IMR-90 (cell line): ENCODE measurements around the gene NACC1. TPM values are rescaled to one million over a fixed set of nuclear protein-coding genes. Genes with fewer than 3 reads are reported as not detected.

ENCODE experiments used
- ATAC-seq: fragments of 200-7000 bp; cut with Tn5 transposase; 2 replicates; pipeline ENCODE4 v1.9.1; 2020; ENCODE audit warnings: low read depth, mild to moderate bottlenecking, moderate library complexity
- BruUV-seq: library from RNA; stranded (reverse); fragments of 400-500 nt; replicated peaks from 2 replicates; lab custom pipeline; 2021; lab: Mats Ljungman, UMichigan
- CTCF ChIA-PET: fragments of 300-600 bp; formaldehyde crosslinking; extraction: SDS; loops from one replicate; lab custom pipeline; 2021; ENCODE audit warnings: antibody characterized with exemption; lab: Yijun Ruan, JAX
- POLR2A ChIA-PET: fragments of 300-600 bp; sonication (Branson Sonifier 250); formaldehyde crosslinking; loops from one replicate; lab custom pipeline; 2022; ENCODE audit warnings: antibody characterized with exemption; ENCODE audit not compliant: unreplicated experiment; lab: Charles Lee
- DNase-seq: peaks from one replicate; pipeline ENCODE4 v3.0.0; 2013
- H2AFZ ChIP-seq: replicated peaks from 2 replicates; pipeline ENCODE3; 2013; ENCODE audit warnings: low read length, mild to moderate bottlenecking; ENCODE audit not compliant: poor library complexity
- H2AK5ac ChIP-seq: 2 replicates; pipeline ENCODE4 v1.6.1; 2013; ENCODE audit warnings: low read depth, low read length, inconsistent platforms
- H2AK9ac ChIP-seq: replicated peaks from 2 replicates; pipeline ENCODE3; 2013; ENCODE audit warnings: mild to moderate bottlenecking, low read depth, low read length, moderate library complexity; ENCODE audit not compliant: poor library complexity
- H2BK120ac ChIP-seq: 2 replicates; pipeline ENCODE4 v1.6.1; 2013; ENCODE audit warnings: low read depth, low read length, inconsistent platforms
- H2BK15ac ChIP-seq: 3 replicates; pipeline ENCODE4 v1.6.1; 2013; ENCODE audit warnings: low read depth, low read length, inconsistent platforms
- H2BK20ac ChIP-seq: 2 replicates; pipeline ENCODE4 v1.6.1; 2013; ENCODE audit warnings: low read depth, mild to moderate bottlenecking, inconsistent platforms, low read length, moderate library complexity
- H2BK5ac ChIP-seq: 2 replicates; pipeline ENCODE4 v1.6.1; 2013; ENCODE audit warnings: mild to moderate bottlenecking, low read depth, low read length, inconsistent platforms; ENCODE audit not compliant: poor library complexity, severe bottlenecking
- H3K14ac ChIP-seq: replicated peaks from 2 replicates; pipeline ENCODE4 v1.6.1; 2013; ENCODE audit warnings: low read depth, low read length, inconsistent platforms
- H3K18ac ChIP-seq: 2 replicates; pipeline ENCODE4 v1.6.1; 2013; ENCODE audit warnings: low read depth, low read length, control low read depth
- H3K23ac ChIP-seq: 2 replicates; pipeline ENCODE4 v1.6.1; 2013; ENCODE audit warnings: low read depth, low read length, inconsistent platforms
- H3K27ac ChIP-seq: 2 replicates; pipeline ENCODE4 v1.5.1; 2013; ENCODE audit warnings: mild to moderate bottlenecking, control low read depth, low read length; ENCODE audit not compliant: insufficient read depth
- H3K27me3 ChIP-seq: 2 replicates; pipeline ENCODE4 v1.6.1; 2013; ENCODE audit warnings: low read length; ENCODE audit not compliant: control insufficient read depth, insufficient read depth
- H3K36me3 ChIP-seq: 2 replicates; pipeline ENCODE4 v1.6.1; 2013; ENCODE audit warnings: low read length, mixed read lengths; ENCODE audit not compliant: control insufficient read depth, insufficient read depth
- H3K4ac ChIP-seq: 2 replicates; pipeline ENCODE4 v1.6.1; 2013; ENCODE audit warnings: low read depth, low read length, inconsistent platforms
- H3K4me1 ChIP-seq: 2 replicates; pipeline ENCODE4 v1.6.1; 2013; ENCODE audit warnings: low read length, mixed read lengths; ENCODE audit not compliant: control insufficient read depth, insufficient read depth
- H3K4me2 ChIP-seq: 2 replicates; pipeline ENCODE4 v1.6.1; 2013; ENCODE audit warnings: low read depth, mild to moderate bottlenecking, control low read depth, low read length, moderate library complexity
- H3K4me3 ChIP-seq: 2 replicates; pipeline ENCODE4 v1.5.1; 2013; ENCODE audit warnings: low read depth, mild to moderate bottlenecking, control low read depth, low read length, moderate library complexity; ENCODE audit not compliant: insufficient read depth
- H3K56ac ChIP-seq: 2 replicates; pipeline ENCODE4 v1.6.1; 2013; ENCODE audit warnings: low read length, inconsistent platforms; ENCODE audit not compliant: insufficient read depth; ENCODE audit errors: extremely low read depth
- H3K79me1 ChIP-seq, 2 experiments: 2 replicates each; pipeline ENCODE4 v1.6.1; 2013; ENCODE audit warnings: low read length in 2 of 2, inconsistent platforms in 1 of 2, low read depth in 1 of 2
- H3K9ac ChIP-seq: 2 replicates; pipeline ENCODE4 v1.6.1; 2013; ENCODE audit warnings: low read depth, low read length, control low read depth
- H3K9me1 ChIP-seq: 2 replicates; pipeline ENCODE4 v1.6.1; 2013; ENCODE audit warnings: low read length, inconsistent platforms; ENCODE audit not compliant: insufficient read depth
- H3K9me3 ChIP-seq: 2 replicates; pipeline ENCODE4 v1.6.1; 2013; ENCODE audit warnings: low read length; ENCODE audit not compliant: control insufficient read depth, insufficient read depth
- H4K20me1 ChIP-seq: 2 replicates; pipeline ENCODE4 v1.6.1; 2013; ENCODE audit warnings: low read length, inconsistent platforms; ENCODE audit not compliant: insufficient read depth
- H4K5ac ChIP-seq: 2 replicates; pipeline ENCODE4 v1.6.1; 2013; ENCODE audit warnings: mild to moderate bottlenecking, low read depth, low read length, control low read depth
- H4K8ac ChIP-seq, 2 experiments: 2 replicates each; pipeline ENCODE4 v1.6.1; 2013; ENCODE audit warnings: low read depth in 2 of 2, low read length in 2 of 2, control low read depth in 1 of 2, inconsistent platforms in 1 of 2
- H4K91ac ChIP-seq: 2 replicates; pipeline ENCODE4 v1.6.1; 2013; ENCODE audit warnings: low read depth, low read length, inconsistent platforms; ENCODE audit not compliant: insufficient read depth
- BHLHE40 ChIP-seq: fragments of 150-350 bp; IDR thresholded peaks from 2 replicates; pipeline ENCODE4 v1.6.1; 2016; ENCODE audit warnings: mild to moderate bottlenecking, low read depth, low read length
- CEBPB ChIP-seq: IDR thresholded peaks from 2 replicates; pipeline ENCODE4 v1.6.1; 2012; ENCODE audit warnings: low read depth, low read length, improper control_type of control experiment
- CHD1 ChIP-seq: IDR thresholded peaks from 2 replicates; pipeline ENCODE4 v1.6.1; 2012; ENCODE audit warnings: low read depth, low read length, improper control_type of control experiment
- FOS ChIP-seq: fragments of 150-350 bp; IDR thresholded peaks from 2 replicates; pipeline ENCODE4 v1.6.1; 2016; ENCODE audit warnings: low read depth, low read length
- MAZ ChIP-seq: IDR thresholded peaks from 2 replicates; pipeline ENCODE4 v1.6.1; 2012; ENCODE audit warnings: low read depth, mild to moderate bottlenecking, low read length, improper control_type of control experiment, moderate library complexity, borderline replicate concordance
- MXI1 ChIP-seq: IDR thresholded peaks from 2 replicates; pipeline ENCODE4 v1.6.1; 2012; ENCODE audit warnings: low read depth, mild to moderate bottlenecking, low read length, moderate library complexity, borderline replicate concordance
- POLR2A ChIP-seq: IDR thresholded peaks from 2 replicates; pipeline ENCODE4 v1.6.1; 2012; ENCODE audit warnings: mild to moderate bottlenecking, low read depth, low read length
- RAD21 ChIP-seq: IDR thresholded peaks from 2 replicates; pipeline ENCODE4 v1.6.1; 2012; ENCODE audit warnings: low read length, improper control_type of control experiment
- RFX5 ChIP-seq: IDR thresholded peaks from 2 replicates; pipeline ENCODE4 v1.8.0; 2012; ENCODE audit warnings: low read depth, mild to moderate bottlenecking, low read length, moderate library complexity
- SMC3 ChIP-seq: fragments of 150-350 bp; IDR thresholded peaks from 2 replicates; pipeline ENCODE4 v1.6.1; 2016; ENCODE audit warnings: low read depth, mild to moderate bottlenecking, antibody characterized with exemption, low read length, moderate library complexity
- WGBS, 2 experiments: methylation state at CpG; one replicate each; pipeline versions ENCODE4 v1.1.5 to v1.1.7; 2013; ENCODE audit warnings: missing lambda C conversion rate in 2 of 2; ENCODE audit not compliant: insufficient read length in 1 of 2; ENCODE audit errors: extremely low coverage in 2 of 2; 5-methylcytosine and 5-hydroxymethylcytosine counted together
- dilution Hi-C: fragments of 300-500 bp; cut with HindIII; formaldehyde crosslinking; loops from one replicate; pipeline ENCODE4 v1.14.3; 2018; ENCODE audit warnings: low sequenced_read_pairs; ENCODE audit not compliant: unreplicated experiment
- in situ Hi-C: fragments of 300-500 bp; cut with MboI; formaldehyde crosslinking; loops from 3 replicates; pipeline ENCODE4 v1.14.3; 2019; ENCODE audit warnings: low sequenced_read_pairs, inconsistent platforms, mixed read lengths
- intact Hi-C: fragments of 100-400 bp; cut with micrococcal nuclease; formaldehyde crosslinking; loops from 2 replicates; pipeline ENCODE4 v1.10.0; 2022
- polyA plus RNA-seq, 3 experiments: library from polyadenylated mRNA; depleted of rRNA; stranded (reverse); fragments of >200 nt; gene quantifications; 2 replicates each; pipeline ENCODE4 v1.2.3, GENCODE V29; 2012; ENCODE audit warnings: low replicate concordance in 1 of 3
- total RNA-seq: library from RNA; depleted of rRNA; stranded (reverse); fragments of >200 nt; gene quantifications from 2 replicates; pipeline ENCODE4 v1.2.3, GENCODE V29; 2012
- TF ChIP-seq, protein P1 (sequence below): conservative IDR thresholded peaks from 2 replicates; pipeline ENCODE4 v1.5.1; 2012; ENCODE audit warnings: mild to moderate bottlenecking, low read depth, low read length, improper control_type of control experiment
- TF ChIP-seq, protein P2 (sequence below): fragments of 150-350 bp; IDR thresholded peaks from 2 replicates; pipeline ENCODE4 v1.6.1; 2017; ENCODE audit warnings: mild to moderate bottlenecking, antibody characterized with exemption, low read length, low read depth
- TF ChIP-seq, protein P3 (sequence below): fragments of 150-350 bp; IDR thresholded peaks from 2 replicates; pipeline ENCODE4 v1.6.1; 2016; ENCODE audit warnings: low read depth, mild to moderate bottlenecking, low read length, moderate library complexity, borderline replicate concordance

Gene NACC1
- total and polyA plus RNA-seq, 2 of the 4 experiments (the other 2 are of a cell fraction), result 42.5 to 181 TPM

DNA sequence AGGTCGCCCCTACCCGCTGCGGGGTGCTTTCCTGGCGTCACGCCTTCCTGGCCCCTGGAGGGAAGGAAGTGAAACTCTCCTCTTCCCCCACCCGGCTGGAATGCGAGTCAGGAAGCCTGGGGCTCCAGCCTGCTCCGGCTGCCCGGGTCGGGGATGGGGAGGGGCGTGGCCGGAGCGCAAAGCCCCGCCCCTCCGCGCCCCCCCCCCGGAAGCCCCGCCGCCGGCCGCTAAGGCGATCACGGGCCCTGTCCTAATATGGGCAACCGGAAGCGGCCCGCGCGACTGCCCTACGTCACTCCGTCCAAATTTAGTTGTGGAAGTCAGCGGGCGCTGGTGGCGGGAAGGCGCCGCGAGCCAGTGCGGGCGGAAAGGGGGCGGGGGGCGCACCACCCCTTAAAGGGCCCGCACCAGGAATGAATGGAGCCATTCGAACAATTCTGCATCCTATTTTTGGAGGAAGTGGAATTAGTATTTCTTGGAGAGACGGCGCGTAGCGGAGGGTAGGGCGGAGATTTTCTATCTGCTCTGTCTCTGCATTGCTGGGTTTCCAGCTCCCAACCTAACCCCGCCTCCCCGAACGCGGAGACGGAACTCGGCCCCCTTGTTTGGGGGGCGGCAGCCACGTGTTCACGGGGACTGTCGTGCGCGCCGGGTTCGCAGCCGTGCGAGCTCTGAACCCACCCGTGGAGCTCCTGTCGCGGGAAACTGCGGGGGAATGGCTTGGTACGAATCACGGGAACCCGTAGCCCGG lies 33.7 kb downstream of the NACC1 start:
- Histone ChIP-seq H3K36me3 (peaks cover 2% of the 10 kb centered on the region; the same call in 1 of the 2 replicates), H3K9me1 (peaks cover 4% of the 10 kb centered on the region), H2BK120ac (peak overlapping the region; percentile 77; the same call in 1 of the 2 replicates), H4K91ac (peak overlapping the region; percentile 90), H2AK5ac (peak overlapping the region; percentile 99), H3K14ac (peak overlapping the region; percentile 97), H3K4me2 (peak overlapping the region; percentile 81), H3K9ac (peak overlapping the region; percentile 99), H2BK20ac (peak overlapping the region; percentile 75; the same call in 1 of the 2 replicates), H2AFZ (peak overlapping the region; percentile 84), H3K27me3 (no peaks in the 10 kb centered on the region), H3K56ac (peak overlapping the region; percentile 98), H2BK15ac (peak overlapping the region; percentile 54; the same call in 2 of the 3 replicates), H4K20me1 (peaks cover 29% of the 10 kb centered on the region), H3K4me3 (peak overlapping the region; percentile 82), H3K23ac (peak overlapping the region; percentile 93), H3K9me3 (no peaks in the 10 kb centered on the region), H3K79me1 (peaks cover 2 to 48% of the 10 kb centered on the region in 2 experiments; a peak in 2 of 4 replicates), H4K8ac (peak overlapping the region; percentile 75 to 98), H4K5ac (peak overlapping the region; percentile 43), H2AK9ac (peak overlapping the region; percentile 100), H3K4me1 (peaks cover 17% of the 10 kb centered on the region), H3K27ac (peak overlapping the region; percentile 97), H2BK5ac (peak overlapping the region; percentile 89), H3K4ac (peak overlapping the region; percentile 98), H3K18ac (peak overlapping the region; percentile 48)
- ChIA-PET CTCF (interaction anchor here (1.0 to 1.5 kb wide), 2 partner anchors 9 to 25 kb away, joined by 3 read pairs; no protein-coding TSS in a partner anchor), POLR2A (interaction anchor here (0.6 to 1.7 kb wide), 3 partner anchors 10 to 13 kb away, joined by 3 to 4 read pairs (median 3); no protein-coding TSS in a partner anchor)
- dilution Hi-C loops, result no loop called here
- peak; percentile 51 for ATAC-seq
- BruUV-seq, result no TSS peak
- in situ Hi-C loops, result loop anchor here (10.0 kb wide), 1 partner anchor 693 kb away; no protein-coding TSS in a partner anchor
- 8% methylated on average over 14 of the region's 71 CpGs; no CpG with 5 or more reads in 1 of the 2 experiments for WGBS, 2 experiments
- DNase-seq, result peak; percentile 96
- intact Hi-C loops, result loop anchor here (1.0 to 2.0 kb wide), 3 partner anchors 33 to 173 kb away; partner anchors contain the start of gene NACC1
- TF ChIP-seq MXI1, result peak; percentile 85
- no peak for TF ChIP-seq CEBPB
- TF ChIP-seq RAD21, result peak; percentile 20; the same call in 1 of the 2 replicates
- TF ChIP-seq CHD1, result no peak
- peak; percentile 32; the same call in 1 of the 2 replicates for TF ChIP-seq SMC3
- TF ChIP-seq RFX5, result no peak
- TF ChIP-seq, protein P1, sequence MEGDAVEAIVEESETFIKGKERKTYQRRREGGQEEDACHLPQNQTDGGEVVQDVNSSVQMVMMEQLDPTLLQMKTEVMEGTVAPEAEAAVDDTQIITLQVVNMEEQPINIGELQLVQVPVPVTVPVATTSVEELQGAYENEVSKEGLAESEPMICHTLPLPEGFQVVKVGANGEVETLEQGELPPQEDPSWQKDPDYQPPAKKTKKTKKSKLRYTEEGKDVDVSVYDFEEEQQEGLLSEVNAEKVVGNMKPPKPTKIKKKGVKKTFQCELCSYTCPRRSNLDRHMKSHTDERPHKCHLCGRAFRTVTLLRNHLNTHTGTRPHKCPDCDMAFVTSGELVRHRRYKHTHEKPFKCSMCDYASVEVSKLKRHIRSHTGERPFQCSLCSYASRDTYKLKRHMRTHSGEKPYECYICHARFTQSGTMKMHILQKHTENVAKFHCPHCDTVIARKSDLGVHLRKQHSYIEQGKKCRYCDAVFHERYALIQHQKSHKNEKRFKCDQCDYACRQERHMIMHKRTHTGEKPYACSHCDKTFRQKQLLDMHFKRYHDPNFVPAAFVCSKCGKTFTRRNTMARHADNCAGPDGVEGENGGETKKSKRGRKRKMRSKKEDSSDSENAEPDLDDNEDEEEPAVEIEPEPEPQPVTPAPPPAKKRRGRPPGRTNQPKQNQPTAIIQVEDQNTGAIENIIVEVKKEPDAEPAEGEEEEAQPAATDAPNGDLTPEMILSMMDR, result peak; percentile 36
- TF ChIP-seq BHLHE40, result peak; percentile 53; the same call in 1 of the 2 replicates
- no peak for TF ChIP-seq FOS
- TF ChIP-seq POLR2A, result peak; percentile 89
- TF ChIP-seq, protein P2, sequence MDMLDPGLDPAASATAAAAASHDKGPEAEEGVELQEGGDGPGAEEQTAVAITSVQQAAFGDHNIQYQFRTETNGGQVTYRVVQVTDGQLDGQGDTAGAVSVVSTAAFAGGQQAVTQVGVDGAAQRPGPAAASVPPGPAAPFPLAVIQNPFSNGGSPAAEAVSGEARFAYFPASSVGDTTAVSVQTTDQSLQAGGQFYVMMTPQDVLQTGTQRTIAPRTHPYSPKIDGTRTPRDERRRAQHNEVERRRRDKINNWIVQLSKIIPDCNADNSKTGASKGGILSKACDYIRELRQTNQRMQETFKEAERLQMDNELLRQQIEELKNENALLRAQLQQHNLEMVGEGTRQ, result peak; percentile 69
- TF ChIP-seq, protein P3, sequence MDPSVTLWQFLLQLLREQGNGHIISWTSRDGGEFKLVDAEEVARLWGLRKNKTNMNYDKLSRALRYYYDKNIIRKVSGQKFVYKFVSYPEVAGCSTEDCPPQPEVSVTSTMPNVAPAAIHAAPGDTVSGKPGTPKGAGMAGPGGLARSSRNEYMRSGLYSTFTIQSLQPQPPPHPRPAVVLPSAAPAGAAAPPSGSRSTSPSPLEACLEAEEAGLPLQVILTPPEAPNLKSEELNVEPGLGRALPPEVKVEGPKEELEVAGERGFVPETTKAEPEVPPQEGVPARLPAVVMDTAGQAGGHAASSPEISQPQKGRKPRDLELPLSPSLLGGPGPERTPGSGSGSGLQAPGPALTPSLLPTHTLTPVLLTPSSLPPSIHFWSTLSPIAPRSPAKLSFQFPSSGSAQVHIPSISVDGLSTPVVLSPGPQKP, result peak; percentile 98
- TF ChIP-seq MAZ, result peak; percentile 94
